HG02678 (cell line): ENCODE results near the gene KIAA0319L.
"Not testable (repeated sequence)": the region's sequence is repeated elsewhere in the genome, so short reads cannot be mapped to it uniquely, and the experiment has no call there.

Experiments
- ATAC-seq: cut with Tn5 transposase; IDR thresholded peaks from one replicate; pipeline ENCODE4 v1.9.1; 2021; ENCODE audit warnings: mild to moderate bottlenecking, moderate library complexity; ENCODE audit not compliant: unreplicated experiment

Gene KIAA0319L

GRCh38 chr1:35557118-35557610, at the start of gene KIAA0319L:
KIAA0319L (minus strand) TSS chr1:35557403; CDS start chr1:35554491, 2,912 bp downstream.
- peak; percentile 81 for ATAC-seq

DNA sequence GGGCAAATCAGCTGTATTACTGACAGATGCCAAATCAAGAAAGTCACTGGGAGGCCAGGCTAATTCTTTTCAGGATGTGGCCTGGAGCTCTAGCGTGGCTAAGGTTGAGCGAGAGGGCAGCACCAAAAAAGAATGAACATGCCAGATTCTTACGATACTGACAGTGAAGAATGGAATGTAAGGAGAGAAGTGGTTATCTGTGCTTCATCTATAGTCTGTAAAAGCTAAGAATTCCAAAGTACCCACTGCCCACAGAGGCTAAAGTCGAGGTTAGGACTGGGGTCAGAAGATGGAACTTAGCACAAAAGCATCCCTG, 48.6 kb upstream of the KIAA0319L start:
- ATAC-seq = no peak

- ATAC-seq = no peak
Measured at GRCh38 chr1:35605071-35605866, 48.1 kb upstream of the KIAA0319L start.

DNA sequence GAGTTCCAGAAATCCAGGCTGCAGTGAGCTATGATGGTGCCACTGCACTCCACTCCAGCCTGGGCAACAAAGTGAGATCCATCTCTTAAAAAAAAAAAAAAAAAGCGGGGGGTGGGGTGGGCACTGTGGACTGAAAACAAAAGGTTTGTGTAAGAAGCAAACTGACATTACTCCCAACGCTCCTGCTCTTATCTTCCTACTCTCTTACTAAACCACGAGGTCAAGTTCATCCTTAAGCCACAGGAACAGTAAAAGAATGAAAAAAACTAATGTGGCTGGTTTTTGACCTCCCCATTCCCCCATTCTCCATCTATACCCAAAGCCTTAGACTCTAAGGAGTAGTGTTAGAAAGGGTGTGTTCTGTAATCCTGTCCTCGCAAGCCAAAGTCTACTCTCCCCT, 46.7 kb upstream of the KIAA0319L start:
- ATAC-seq = no peak

DNA sequence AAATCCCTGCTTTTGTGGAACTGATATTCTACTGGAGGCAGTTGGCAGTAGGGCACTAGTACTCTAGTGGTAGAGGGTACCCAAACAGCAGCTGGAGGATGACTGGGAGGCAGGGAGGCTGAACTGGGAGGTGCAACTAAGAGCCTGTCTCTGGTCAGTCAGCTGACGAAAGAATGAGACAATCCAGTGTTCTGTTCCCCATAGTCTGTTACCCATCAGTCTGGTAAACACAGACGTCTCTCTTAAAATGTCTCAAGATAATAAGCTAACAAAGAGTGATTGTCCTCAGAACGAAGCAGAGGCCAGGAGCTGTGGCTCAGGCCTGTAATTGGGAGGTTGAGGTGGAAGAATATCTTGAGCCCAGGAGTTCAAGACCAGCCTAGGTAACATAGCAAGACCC, 46.3 kb upstream of the KIAA0319L start:
- no peak for ATAC-seq

DNA sequence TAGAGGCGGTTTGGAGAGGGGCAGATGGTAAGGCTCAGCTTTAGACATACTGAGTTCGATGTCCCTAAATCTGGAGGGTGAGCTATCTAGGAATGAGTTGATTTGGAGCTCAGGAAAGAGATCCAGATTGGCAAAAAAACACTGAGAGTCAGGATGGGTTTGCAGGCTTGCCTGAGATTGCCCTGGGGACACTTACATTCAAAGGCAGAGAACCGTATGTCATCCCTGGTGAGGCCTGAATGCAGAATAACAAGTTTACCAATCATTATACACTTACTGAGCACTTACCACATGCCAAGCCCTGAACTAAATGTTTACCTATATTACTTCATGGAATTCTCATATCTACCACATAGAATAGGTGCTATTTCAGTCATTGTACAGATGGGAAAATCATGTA, 43.4 kb upstream of the KIAA0319L start:
- ATAC-seq = no peak

DNA sequence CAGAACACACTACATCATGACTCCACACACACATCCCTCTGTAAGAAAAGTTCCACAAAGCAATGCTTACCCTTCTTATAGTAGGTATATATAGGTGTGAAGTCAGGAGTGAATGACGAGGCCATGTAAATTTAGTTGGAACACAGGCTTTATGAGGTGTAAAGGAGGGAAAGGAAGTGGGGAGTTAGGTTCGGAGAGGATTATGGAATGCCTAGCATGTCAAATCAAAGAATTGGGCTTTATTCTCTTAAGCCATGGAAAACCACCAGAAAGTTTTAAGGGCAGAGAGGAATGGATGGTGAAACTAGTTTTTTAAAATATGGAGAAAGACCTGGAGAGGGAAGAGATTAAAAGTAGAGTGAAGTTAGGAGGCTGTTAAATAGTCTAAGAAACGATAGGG, 42.2 kb upstream of the KIAA0319L start:
- no peak for ATAC-seq

GRCh38 chr1:35598895-35599294, 41.7 kb upstream of the KIAA0319L start:
- no peak for ATAC-seq

DNA sequence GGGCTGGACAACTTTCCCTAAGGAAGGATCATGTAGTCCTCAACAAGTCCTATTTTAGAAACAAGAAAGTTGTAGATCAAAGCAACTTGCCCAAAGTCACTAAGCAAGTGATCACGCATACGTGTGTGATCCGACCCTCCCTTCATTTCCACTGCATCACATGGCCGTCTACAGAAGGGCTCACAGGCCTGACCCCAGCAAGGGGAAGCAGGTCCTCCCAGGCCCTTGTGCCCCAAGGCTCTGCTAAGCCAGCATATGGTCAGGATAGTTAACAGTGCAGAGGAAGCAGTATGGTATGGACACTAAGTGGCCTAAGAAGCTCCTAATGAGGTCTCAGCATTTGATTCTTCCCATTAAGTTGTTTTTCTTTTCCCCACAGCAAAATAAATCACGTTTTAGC, 40.7 kb upstream of the KIAA0319L start:
- no peak for ATAC-seq

GRCh38 chr1:35595684-35596083, 38.5 kb upstream of the KIAA0319L start:
- no peak for ATAC-seq

DNA sequence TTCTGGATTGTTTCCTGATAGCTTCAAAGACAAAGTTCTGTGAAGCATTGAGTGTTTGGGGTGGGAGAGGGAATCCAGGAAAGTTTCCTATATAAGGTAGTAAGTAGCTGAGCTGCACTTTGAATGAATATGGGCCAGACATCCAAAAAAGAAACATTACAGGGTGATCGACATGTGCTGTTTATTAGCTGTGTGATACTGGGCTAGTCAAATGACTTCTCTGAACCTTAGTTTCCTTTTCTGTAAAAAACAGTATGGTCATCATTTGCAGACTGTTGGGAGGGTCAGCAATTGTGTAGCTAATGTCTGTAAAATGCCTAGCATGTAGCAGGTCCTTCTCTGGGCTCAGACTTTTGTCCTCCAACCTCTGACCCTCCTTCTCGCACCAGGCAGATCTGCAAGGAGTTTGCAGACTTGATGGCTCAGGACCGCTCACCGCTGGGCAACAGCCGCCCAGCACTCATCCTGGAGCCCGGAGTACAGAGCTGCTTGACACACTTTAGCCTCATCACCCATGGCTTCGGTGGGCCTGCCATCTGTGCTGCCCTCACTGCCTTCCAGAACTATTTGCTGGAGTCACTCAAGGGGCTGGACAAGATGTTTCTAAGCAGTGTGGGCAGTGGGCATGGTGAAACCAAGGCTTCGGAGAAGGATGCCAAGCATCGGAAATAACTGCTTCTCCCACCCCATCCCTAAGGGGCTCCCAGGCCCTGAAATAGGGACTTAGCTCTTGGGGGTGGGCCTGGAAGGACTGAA, 37.0 kb upstream of the KIAA0319L start:
- no peak for ATAC-seq

GRCh38 chr1:35592991-35593769, 36.0 kb upstream of the KIAA0319L start:
- no peak for ATAC-seq

- ATAC-seq = no peak
Measured at GRCh38 chr1:35591211-35591610, 34.0 kb upstream of the KIAA0319L start.

- no peak for ATAC-seq
Measured at GRCh38 chr1:35590476-35591040, 33.4 kb upstream of the KIAA0319L start.

GRCh38 chr1:35589516-35590427, 32.6 kb upstream of the KIAA0319L start:
- no peak for ATAC-seq

DNA sequence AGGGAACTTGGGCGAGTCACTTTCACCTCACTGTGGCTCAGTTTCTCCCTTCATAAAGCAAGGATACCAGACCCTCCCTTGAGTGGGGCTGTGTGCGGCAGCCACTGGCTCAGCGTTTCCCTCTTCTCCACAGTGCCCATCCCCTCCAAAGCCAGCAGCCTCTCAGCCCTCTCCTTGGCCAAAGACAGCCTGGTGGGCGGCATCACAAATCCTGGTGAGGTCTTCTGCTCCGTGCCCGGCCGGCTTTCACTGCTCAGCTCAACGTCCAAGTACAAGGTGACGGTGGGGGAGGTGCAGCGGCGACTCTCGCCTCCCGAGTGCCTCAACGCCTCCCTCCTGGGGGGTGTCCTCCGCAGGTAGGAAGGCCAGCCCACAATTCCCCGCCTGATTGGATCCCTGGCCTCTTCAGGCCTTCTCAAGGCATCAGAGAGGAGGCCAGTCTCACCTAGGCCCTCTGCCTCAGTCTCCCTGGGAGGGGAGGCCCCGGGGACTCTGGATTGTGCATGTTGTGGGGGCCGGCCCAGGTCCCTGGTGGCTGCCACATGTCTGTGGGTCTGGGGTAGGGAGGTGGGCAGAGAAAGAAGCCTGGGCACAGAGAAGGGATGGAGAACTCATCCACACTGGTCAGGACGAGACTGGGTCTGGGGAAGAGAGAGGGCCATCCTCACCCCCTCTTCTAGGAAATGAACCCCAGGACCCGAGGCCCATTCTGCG, 31.2 kb upstream of the KIAA0319L start:
- ATAC-seq = no peak

GRCh38 chr1:35587736-35588135, 30.5 kb upstream of the KIAA0319L start:
- ATAC-seq = no peak

- ATAC-seq = no peak
Measured at GRCh38 chr1:35586808-35587207, 29.6 kb upstream of the KIAA0319L start.

DNA sequence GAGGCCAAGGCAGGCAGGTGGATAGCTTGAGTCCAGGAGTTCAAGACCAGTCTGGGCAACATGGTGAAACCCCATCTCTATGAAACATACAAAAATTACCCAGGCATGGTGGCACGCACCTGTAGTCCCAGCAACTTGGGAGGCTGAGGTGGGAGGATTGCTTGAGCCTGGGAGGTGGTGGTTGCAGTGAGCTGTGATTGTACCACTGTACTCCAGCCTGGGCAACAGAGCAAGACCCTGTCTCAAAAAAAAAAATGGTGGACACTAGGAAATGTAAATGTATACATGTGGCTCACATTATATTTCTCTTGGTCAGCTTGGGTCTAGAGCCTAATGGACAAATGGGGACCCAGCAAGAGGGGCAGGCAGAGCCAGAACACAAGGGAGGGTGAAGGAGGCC, 28.6 kb upstream of the KIAA0319L start:
- not testable (repeated sequence) for ATAC-seq
